Fibroblast of upper back skin (primary cell): ENCODE measurements around the gene PLIN5.
"Not testable (repeated sequence)": the region's sequence is repeated elsewhere in the genome, so short reads cannot be mapped to it uniquely, and the experiment has no call there.

ENCODE experiments used
- DNase-seq: peaks from one replicate; pipeline ENCODE4 v3.0.0-alpha.2; 2013

Gene PLIN5

DNA sequence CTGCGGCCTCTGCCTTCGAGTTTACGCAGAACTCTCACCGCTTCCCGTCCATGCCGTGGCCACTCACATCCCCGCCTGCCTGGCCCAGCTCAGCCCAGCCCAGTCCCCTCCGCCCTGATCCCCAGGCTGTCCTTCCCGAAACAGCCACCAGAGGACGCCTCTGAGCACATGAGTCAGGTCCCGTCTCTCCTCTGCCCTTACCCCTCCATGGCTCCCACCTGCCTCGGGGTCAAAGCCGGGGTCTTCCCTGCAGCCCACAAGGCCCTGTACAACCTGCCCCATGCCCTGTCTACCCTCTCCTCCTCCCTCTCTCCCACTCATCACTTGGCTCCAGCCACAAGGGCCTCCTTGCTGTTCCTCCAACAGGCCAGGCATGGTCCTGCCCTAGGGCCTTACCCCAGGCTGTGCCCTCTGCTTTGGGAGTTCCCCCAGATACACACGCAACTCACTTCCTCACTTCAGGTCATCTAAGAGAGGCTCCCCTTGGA lies 32.6 kb upstream of the PLIN5 start:
- DNase-seq: peak; percentile 36

GRCh38 chr19:4566402-4567051 lies 31.5 kb upstream of the PLIN5 start:
- no peak for DNase-seq

DNA sequence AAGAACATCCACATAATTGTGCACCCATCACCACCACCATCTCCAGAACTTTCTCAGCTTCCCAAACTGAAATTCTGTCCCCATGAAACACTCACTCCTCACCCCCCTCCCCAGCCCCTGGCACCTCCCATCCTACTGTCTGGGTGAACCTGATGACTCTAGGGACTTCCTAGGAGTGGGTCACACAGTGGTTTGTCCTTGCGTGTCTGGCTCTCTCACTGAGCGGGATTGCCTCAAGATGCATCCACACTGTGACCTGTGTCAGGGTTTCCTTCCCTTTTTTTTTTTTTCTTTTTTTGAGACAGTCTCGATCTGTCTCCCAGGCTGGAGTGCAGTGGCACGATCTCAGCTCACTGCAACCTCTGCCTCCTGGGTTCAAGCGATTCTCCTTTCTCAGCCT lies 28.5 kb upstream of the PLIN5 start:
- not testable (repeated sequence) for DNase-seq

DNA sequence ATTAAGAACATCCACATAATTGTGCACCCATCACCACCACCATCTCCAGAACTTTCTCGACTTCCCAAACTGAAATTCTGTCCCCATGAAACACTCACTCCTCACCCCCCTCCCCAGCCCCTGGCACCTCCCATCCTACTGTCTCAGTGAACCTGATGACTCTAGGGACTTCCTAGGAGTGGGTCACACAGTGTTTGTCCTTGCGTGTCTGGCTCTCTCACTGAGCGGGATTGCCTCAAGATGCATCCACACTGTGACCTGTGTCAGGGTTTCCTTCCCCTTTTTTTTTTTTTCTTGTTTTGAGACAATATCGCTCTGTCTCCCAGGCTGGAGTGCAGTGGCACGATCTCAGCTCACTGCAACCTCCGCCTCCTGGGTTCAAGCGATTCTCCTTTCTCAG lies 27.1 kb upstream of the PLIN5 start:
- not testable (repeated sequence) for DNase-seq

GRCh38 chr19:4559569-4559968 lies 24.5 kb upstream of the PLIN5 start, which contains the start of gene SEMA6B:
Gene SEMA6B (minus strand): TSS chr19:4559684. CDS start chr19:4558457, 1,227 bp downstream.
- DNase-seq: no peak

GRCh38 chr19:4557971-4558941 lies 23.2 kb upstream of the PLIN5 start:
- DNase-seq: no peak

GRCh38 chr19:4557144-4557970 lies 22.3 kb upstream of the PLIN5 start:
- DNase-seq: no peak

GRCh38 chr19:4556597-4557127 lies 21.6 kb upstream of the PLIN5 start:
- DNase-seq: no peak

GRCh38 chr19:4555657-4556561 lies 20.9 kb upstream of the PLIN5 start:
- DNase-seq: no peak

DNA sequence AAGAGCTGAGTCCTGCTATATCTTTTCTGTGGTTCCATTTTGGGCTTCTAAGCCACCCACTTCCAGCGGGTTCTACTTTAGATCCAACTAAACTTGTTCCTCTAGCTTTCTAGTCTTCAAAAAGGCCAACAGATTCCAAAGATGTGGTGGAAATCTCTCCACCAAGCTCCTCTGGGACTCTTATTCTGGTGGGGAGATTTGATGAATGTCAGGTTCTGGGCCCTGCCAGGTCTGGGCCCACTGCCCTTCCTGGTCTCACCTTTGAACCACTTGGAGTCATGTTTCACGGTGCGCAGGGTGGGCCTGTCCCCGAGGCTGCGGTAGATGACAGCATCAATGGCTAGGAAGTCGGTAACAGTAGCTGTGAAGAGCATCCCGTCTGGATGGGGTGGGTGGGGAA lies 19.7 kb upstream of the PLIN5 start:
- no peak for DNase-seq

DNA sequence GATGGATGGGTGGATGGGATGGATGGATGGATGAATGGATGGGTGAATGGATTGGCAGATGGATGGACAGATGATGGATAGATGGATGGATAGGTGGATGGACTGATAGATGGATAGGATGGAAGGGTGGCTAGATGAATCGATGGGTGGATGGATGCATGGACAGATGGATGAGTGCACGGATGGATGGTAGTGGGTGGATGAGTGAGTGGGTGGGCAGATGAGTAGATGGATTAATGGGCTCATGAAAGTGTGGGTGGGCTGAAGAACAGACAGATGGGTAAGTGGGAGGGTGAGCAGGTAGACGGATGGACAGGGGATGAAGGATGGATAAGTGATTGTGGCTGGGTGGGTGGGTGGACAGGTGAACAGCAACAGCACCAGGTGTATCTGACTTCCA lies 18.8 kb upstream of the PLIN5 start:
- no peak for DNase-seq

DNA sequence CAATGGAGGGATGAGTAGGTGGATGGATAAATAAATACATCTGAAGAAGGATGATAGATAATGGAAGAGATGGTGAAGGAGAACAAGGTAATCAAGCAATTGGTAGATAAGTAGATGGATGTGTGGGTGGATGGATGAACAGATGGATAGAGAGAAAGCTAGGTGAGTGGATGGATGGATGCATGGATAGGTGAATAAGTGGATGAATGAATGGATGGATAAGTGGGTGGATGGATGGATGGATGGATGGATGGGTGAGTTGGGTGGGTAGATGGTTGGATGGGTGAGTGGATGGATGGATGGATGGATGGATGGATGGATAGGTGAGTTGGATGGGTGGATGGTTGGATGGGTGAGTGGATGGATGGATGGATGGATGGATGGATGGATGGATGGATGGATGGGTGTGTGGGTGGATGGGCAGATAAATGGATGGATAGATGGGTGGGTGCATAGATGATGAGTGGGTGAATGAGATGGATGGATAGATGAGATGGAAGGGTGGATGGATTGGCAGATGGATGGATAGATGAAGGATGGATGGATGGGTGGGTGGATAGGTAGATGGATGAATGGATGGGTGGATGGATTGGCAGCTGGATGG lies 18.2 kb upstream of the PLIN5 start:
- no peak for DNase-seq

GRCh38 chr19:4552525-4552819 lies 17.4 kb upstream of the PLIN5 start:
- no peak for DNase-seq

GRCh38 chr19:4550479-4551050 lies 15.5 kb upstream of the PLIN5 start:
- no peak for DNase-seq

GRCh38 chr19:4550018-4550417 lies 15.0 kb upstream of the PLIN5 start:
- DNase-seq: no peak

- no peak for DNase-seq
These were observed 13.2 kb upstream of the PLIN5 start for GRCh38 chr19:4548238-4548584.

DNA sequence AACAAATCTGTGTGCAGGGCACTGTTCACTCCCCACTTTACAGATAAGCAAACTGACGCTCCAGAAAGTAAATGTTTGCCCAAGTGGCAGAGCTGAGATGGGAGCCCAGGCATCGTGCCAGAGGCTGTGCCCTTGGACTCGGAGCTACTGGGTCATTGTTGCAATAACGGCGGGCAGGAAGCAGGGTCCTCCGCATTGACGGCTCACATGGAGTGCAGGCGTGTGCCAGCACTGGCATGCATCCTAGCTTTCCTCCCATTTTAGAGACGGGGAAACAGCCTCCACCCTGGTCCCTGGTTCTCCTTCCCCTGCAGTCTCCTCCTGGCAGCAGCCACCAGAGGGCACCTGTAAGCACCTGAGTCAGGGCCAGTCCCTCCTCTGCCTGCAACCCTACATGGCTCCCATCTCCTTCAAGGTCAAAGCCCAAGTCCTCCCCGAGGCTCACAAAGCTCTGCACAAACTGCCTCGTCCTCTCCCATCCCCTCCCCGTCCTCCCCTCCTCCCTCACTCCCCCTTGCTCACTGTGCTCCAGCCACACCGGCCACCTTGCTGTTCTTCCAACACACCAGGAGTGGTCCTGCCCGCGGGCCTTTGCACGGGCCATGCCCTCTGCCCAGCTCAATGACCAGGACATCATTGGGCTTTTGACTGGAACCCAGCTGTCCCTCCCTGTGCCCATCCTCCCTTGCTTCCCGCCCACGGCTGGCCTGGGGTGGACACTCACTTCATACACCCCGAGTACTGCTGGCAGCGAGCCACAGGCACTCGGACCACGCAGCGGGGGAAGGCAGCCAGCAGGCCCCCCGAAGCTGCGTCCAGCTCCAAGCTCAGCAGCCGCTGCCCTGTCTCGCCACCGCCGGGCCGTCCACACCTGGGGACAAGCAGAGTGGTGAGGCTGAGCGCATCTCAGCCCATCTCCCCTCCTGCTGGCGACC lies 12.5 kb upstream of the PLIN5 start:
- DNase-seq: no peak

GRCh38 chr19:4543842-4544647 lies 9.0 kb upstream of the PLIN5 start:
- DNase-seq: no peak
